Dermis microvascular lymphatic vessel endothelial cell (primary cell): ENCODE measurements around the gene KCTD20. TPM values are rescaled to one million over a fixed set of nuclear protein-coding genes. Genes with fewer than 3 reads are reported as not detected.

ENCODE experiments used
- DNase-seq, 2 donors: peaks; one replicate each; pipeline versions ENCODE4 v3.0.0 to v3.0.0-alpha.2; 2010; ENCODE audit warnings: low read depth in 2 of 2
- total RNA-seq: library from RNA; depleted of rRNA; stranded (reverse); fragments of >200 nt; gene quantifications from 2 replicates; pipeline ENCODE4 v1.2.1, GENCODE V29; 2014

The KCTD20 gene
- total RNA-seq, 1 donor from 2014 or later: 92.0 TPM

DNA sequence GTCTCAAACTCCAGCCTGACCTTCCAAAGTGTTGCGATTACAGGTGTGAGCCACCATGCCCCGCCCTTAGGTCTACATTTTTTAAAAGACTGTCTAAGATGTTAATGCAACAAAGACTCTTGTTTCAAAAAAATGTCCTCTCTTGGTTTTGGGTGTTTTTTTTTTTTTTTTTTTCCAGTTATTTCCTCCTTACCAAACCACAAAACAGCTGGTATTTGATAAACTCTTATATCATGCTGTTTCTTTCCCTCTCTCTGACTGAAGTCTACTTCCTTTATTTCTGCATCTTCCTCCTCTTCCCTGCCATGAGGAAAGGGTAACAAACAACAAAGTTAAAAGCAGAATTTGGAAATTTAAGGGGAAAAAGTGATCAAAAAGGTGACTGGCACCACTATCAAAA, 83.3 kb downstream of the KCTD20 start:
- no peak for DNase-seq

DNA sequence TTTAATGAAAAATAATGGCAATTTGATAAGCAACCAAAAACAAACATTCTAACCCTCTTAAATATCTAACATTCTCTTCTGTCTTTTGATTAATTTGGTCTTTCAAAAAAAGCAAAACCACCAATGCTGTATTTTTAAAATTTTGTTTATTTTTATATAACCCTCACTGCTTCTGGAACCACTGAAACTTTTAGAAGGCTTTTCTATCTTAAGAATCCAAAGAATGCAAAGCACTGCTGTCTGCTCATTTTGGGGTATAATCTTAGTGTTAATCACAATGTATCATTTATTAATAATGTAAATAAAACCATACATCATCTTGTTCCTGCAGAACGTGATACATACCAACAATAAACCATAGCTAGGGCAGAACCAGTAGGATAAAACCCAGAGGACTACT, 90.5 kb downstream of the KCTD20 start:
- no peak for DNase-seq

DNA sequence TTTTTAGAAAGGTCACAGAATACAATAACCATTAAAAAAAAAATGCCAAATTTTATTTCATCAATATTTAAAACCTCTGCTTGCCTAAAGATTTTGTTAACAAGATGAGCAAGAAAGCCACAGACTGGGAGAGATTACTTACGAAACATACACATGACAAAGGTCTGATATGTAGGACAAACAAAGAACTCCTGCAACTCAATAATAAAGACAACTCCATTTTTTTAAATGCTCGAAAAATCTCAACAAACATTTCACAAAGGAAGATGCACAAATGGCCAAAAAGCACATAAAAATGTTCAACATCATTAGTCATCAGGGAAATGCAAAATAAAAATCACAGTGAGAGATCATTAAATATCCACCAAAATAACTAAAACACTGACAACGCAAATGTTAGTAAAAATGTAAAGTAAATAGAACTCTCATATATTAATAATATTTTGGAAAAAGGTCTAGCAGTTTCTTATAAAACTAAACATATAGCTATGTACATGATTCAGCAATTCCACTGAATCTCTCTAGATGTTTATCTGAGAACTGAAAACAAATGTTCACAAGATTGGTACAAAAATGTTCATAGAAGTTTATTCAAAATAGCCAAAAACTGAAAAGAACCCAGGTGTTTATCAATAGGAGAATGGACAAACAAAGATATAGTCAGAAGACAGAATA, 94.2 kb downstream of the KCTD20 start:
- DNase-seq: no peak

DNA sequence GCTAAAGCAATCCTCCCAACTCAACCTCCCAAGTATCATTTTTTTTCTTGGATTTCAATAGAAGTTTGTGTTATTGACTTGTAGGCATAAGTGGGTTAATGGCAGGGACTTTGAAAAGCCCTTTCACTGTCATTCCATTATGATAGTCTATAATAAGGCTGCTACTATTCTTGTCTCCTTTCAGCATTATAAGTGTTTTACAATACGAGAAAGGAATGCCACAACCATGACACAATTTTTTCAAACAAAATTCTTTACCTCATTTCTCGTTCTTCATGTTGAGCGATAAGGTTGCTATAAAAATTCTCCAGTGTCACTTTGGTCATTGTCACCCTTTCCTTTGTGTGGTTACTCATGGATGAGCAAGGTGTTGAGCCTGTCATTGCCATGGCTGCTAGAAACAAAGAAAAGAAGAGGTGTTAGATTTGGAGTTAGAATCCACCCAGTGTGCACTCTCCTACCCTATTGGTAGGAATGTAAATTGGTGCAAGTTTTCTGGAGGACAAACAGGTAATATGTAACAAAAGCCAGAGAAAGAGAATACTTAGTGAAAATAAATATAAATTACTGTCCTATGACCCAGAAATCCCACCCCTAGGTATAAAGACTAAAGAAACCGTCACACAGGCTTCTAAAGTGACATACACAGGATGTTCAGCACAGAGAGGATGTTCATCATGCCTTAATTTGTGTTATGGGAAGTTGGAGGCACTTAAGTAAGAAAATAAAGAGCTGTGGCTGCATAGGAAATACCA, 97.2 kb downstream of the KCTD20 start:
- DNase-seq: no peak

Other genes starting within 250 kb of the KCTD20 start
- 5.1 and 8.7 TPM in 2 replicates for gene BRPF3, start 246.3 kb upstream of the KCTD20 start, total RNA-seq
- not detected in 2 replicates for gene PNPLA1, start 172.9 kb upstream of the KCTD20 start, total RNA-seq
- not detected in 2 replicates for gene BNIP5, start 106.1 kb upstream of the KCTD20 start, total RNA-seq
- 0.13 TPM in 2 replicates for gene ETV7, start 55.3 kb upstream of the KCTD20 start, total RNA-seq
- gene PXT1, start 146 bp upstream of the KCTD20 start, total RNA-seq: under 0.01 and 0.13 TPM in 2 replicates
- 10.5 and 11.4 TPM in 2 replicates for gene STK38, start 104.5 kb downstream of the KCTD20 start, total RNA-seq
- gene SRSF3, start 151.4 kb downstream of the KCTD20 start, total RNA-seq: 227 and 298 TPM in 2 replicates
- 116 and 156 TPM in 2 replicates for gene CDKN1A, start 235.7 kb downstream of the KCTD20 start, total RNA-seq